ENCODE results near the gene DDB1. TPM values are rescaled to one million over a fixed set of nuclear protein-coding genes. Genes with fewer than 3 reads are reported as not detected.

The DDB1 gene
- total and polyA plus RNA-seq, 3 experiments from 2014 or later: 120 to 307 (median 302) TPM

- POLR2A ChIA-PET: no interaction called here
- Histone ChIP-seq H3K36me3 (ENCODE audit: insufficient read depth, low read length) (peaks cover 36% of the 10 kb centered on the region), H3K4me3 (ENCODE audit: low read length) (no peak overlapping the region), H3K27ac (ENCODE audit: low read depth, low read length) (no peak overlapping the region), H3K27me3 (ENCODE audit: insufficient read depth, low read length, poor library complexity, severe bottlenecking) (peaks cover 3% of the 10 kb centered on the region), H3K9me3 (ENCODE audit: low read length) (no peaks in the 10 kb centered on the region), H3K4me1 (ENCODE audit: insufficient read depth, low read length) (peaks cover 14% of the 10 kb centered on the region)
- peaks cover 11 to 59% (median 25%) of the 10 kb centered on the region in 3 donors for H3K36me3 Mint-ChIP-seq
- DNase-seq: no peak
- H3K27ac Mint-ChIP-seq: peak overlapping the region in 7 of 8 donors; percentile 15 to 85 (median 66)
- no peak overlapping the region for H3K4me3 Mint-ChIP-seq
- CTCF ChIA-PET: no interaction called here
- H3K9me3 Mint-ChIP-seq: no peaks in the 10 kb centered on the region
- H3K27me3 Mint-ChIP-seq: peaks cover 0 to 2% of the 10 kb centered on the region in 2 donors
- H3K4me1 Mint-ChIP-seq: peaks cover 24 to 48% (median 37%) of the 10 kb centered on the region in 3 donors
Observed at GRCh38 chr11:61298663-61299244, 34.2 kb downstream of the DDB1 start.

- H3K27ac Mint-ChIP-seq: peak overlapping the region in 4 of 8 donors; percentile 0 to 41 (median 20)
- POLR2A ChIA-PET: no interaction called here
- H3K36me3 Mint-ChIP-seq: peaks cover 11 to 50% (median 22%) of the 10 kb centered on the region in 3 donors
- no peaks in the 10 kb centered on the region for H3K9me3 ChIP-seq (ENCODE audit: low read length)
- H3K27ac ChIP-seq (ENCODE audit: low read depth, low read length): no peak overlapping the region
- CTCF ChIA-PET: no interaction called here
- H3K27me3 ChIP-seq (ENCODE audit: insufficient read depth, low read length, poor library complexity, severe bottlenecking): peaks cover 4% of the 10 kb centered on the region
- peak overlapping the region in 1 of 7 donors; percentile 14 for H3K4me3 Mint-ChIP-seq
- H3K4me1 Mint-ChIP-seq: peaks cover 28 to 54% (median 42%) of the 10 kb centered on the region in 3 donors
- no peak for DNase-seq
- no peak overlapping the region for H3K4me3 ChIP-seq (ENCODE audit: low read length)
- H3K4me1 ChIP-seq (ENCODE audit: insufficient read depth, low read length): peaks cover 18% of the 10 kb centered on the region
- no peaks in the 10 kb centered on the region for H3K9me3 Mint-ChIP-seq
- peaks cover under 1 to 7% of the 10 kb centered on the region in 2 donors for H3K27me3 Mint-ChIP-seq
- peaks cover 31% of the 10 kb centered on the region for H3K36me3 ChIP-seq (ENCODE audit: insufficient read depth, low read length)
Observed at GRCh38 chr11:61297746-61298145, 35.2 kb downstream of the DDB1 start.

GRCh38 chr11:61297341-61297740 lies 35.6 kb downstream of the DDB1 start:
- Histone ChIP-seq H3K4me1 (ENCODE audit: insufficient read depth, low read length) (peaks cover 18% of the 10 kb centered on the region), H3K27ac (ENCODE audit: low read depth, low read length) (no peak overlapping the region), H3K9me3 (ENCODE audit: low read length) (no peaks in the 10 kb centered on the region), H3K4me3 (ENCODE audit: low read length) (no peak overlapping the region), H3K27me3 (ENCODE audit: insufficient read depth, low read length, poor library complexity, severe bottlenecking) (peaks cover 4% of the 10 kb centered on the region), H3K36me3 (ENCODE audit: insufficient read depth, low read length) (peaks cover 27% of the 10 kb centered on the region)
- peaks cover 4 to 10% of the 10 kb centered on the region in 2 donors for H3K27me3 Mint-ChIP-seq
- H3K4me3 Mint-ChIP-seq: peak overlapping the region in 4 of 7 donors; percentile 14 to 61 (median 47)
- peaks cover 11 to 46% (median 22%) of the 10 kb centered on the region in 3 donors for H3K36me3 Mint-ChIP-seq
- ChIA-PET POLR2A (no interaction called here), CTCF (no interaction called here)
- peak overlapping the region in 3 of 8 donors; percentile 0 to 36 (median 27) for H3K27ac Mint-ChIP-seq
- DNase-seq: no peak
- H3K9me3 Mint-ChIP-seq: no peaks in the 10 kb centered on the region
- peaks cover 28 to 54% (median 42%) of the 10 kb centered on the region in 3 donors for H3K4me1 Mint-ChIP-seq

- CTCF ChIA-PET: no interaction called here
Observed at GRCh38 chr11:61295596-61295926, 37.3 kb downstream of the DDB1 start.

GRCh38 chr11:61294717-61295595 lies 37.9 kb downstream of the DDB1 start, which contains the start of gene VWCE:
Gene VWCE, minus strand, starts transcription at chr11:61295316. Its CDS starts 279 bp downstream, at chr11:61295037.
- peaks cover 5% of the 10 kb centered on the region for H3K36me3 ChIP-seq (ENCODE audit: insufficient read depth, low read length)
- H3K4me3 Mint-ChIP-seq: peak within 1 kb of the TSS; percentile 76 to 86 (median 79)
- no peaks in the 10 kb centered on the region for H3K9me3 Mint-ChIP-seq
- no peaks in the 10 kb centered on the region for H3K9me3 ChIP-seq (ENCODE audit: low read length)
- H3K36me3 Mint-ChIP-seq: peaks cover 4 to 22% (median 5%) of the 10 kb centered on the region in 3 donors
- peak within 1 kb of the TSS in 2 of 8 donors; percentile 61 to 83 for H3K27ac Mint-ChIP-seq
- ChIA-PET POLR2A (interaction anchor here (0.5 to 0.8 kb wide), 2 partner anchors 38 to 79 kb away, joined by 3 to 4 read pairs; partner anchors contain the start of genes DDB1 and TKFC), CTCF (interaction anchor here (1.4 kb wide), 1 partner anchor 41 kb away, joined by 4 read pairs; no protein-coding TSS in a partner anchor)
- peak within 1 kb of the TSS; percentile 43 for H3K4me3 ChIP-seq (ENCODE audit: low read length)
- peaks cover 4% of the 10 kb centered on the region for H3K27me3 ChIP-seq (ENCODE audit: insufficient read depth, low read length, poor library complexity, severe bottlenecking)
- peaks cover 27 to 45% (median 42%) of the 10 kb centered on the region in 3 donors for H3K4me1 Mint-ChIP-seq
- peaks cover 13% of the 10 kb centered on the region in 2 donors for H3K27me3 Mint-ChIP-seq
- no peak within 1 kb of the TSS for H3K27ac ChIP-seq (ENCODE audit: low read depth, low read length)
- peaks cover 18% of the 10 kb centered on the region for H3K4me1 ChIP-seq (ENCODE audit: insufficient read depth, low read length)
- DNase-seq: peak; percentile 31 to 69 (median 50)

More at GRCh38 chr11:61295596-61295926, 37.3 kb downstream of the DDB1 start:
- no peaks in the 10 kb centered on the region for H3K9me3 ChIP-seq (ENCODE audit: low read length)
- no peak overlapping the region for H3K27ac ChIP-seq (ENCODE audit: low read depth, low read length)
- no peak overlapping the region for H3K4me3 ChIP-seq (ENCODE audit: low read length)
- Mint-ChIP-seq H3K4me1 (peaks cover 28 to 50% (median 42%) of the 10 kb centered on the region in 3 donors), H3K9me3 (no peaks in the 10 kb centered on the region), H3K36me3 (peaks cover 4 to 28% (median 8%) of the 10 kb centered on the region in 3 donors), H3K27ac (no peak overlapping the region), H3K4me3 (peak overlapping the region in 5 of 7 donors; percentile 44 to 86 (median 75)), H3K27me3 (peaks cover 11 to 13% of the 10 kb centered on the region in 2 donors)
- DNase-seq: no peak
- H3K36me3 ChIP-seq (ENCODE audit: insufficient read depth, low read length): peaks cover 10% of the 10 kb centered on the region
- H3K4me1 ChIP-seq (ENCODE audit: insufficient read depth, low read length): peaks cover 18% of the 10 kb centered on the region
- POLR2A ChIA-PET: no interaction called here
- peaks cover 4% of the 10 kb centered on the region for H3K27me3 ChIP-seq (ENCODE audit: insufficient read depth, low read length, poor library complexity, severe bottlenecking)

GRCh38 chr11:61293867-61294716 lies 38.8 kb downstream of the DDB1 start:
- Histone ChIP-seq H3K27ac (ENCODE audit: low read depth, low read length) (no peak overlapping the region), H3K9me3 (ENCODE audit: low read length) (no peaks in the 10 kb centered on the region), H3K4me1 (ENCODE audit: insufficient read depth, low read length) (peaks cover 18% of the 10 kb centered on the region), H3K27me3 (ENCODE audit: insufficient read depth, low read length, poor library complexity, severe bottlenecking) (peaks cover 4% of the 10 kb centered on the region), H3K36me3 (ENCODE audit: insufficient read depth, low read length) (no peaks in the 10 kb centered on the region), H3K4me3 (ENCODE audit: low read length) (peak overlapping the region; percentile 43)
- CTCF ChIA-PET: interaction anchor here (0.9 to 1.4 kb wide), 3 partner anchors 21 to 42 kb away, joined by 3 to 4 read pairs (median 3); no protein-coding TSS in a partner anchor
- Mint-ChIP-seq H3K9me3 (no peaks in the 10 kb centered on the region), H3K36me3 (peaks cover 2 to 15% (median 4%) of the 10 kb centered on the region in 3 donors), H3K4me3 (peak overlapping the region; percentile 62 to 85 (median 77)), H3K4me1 (peaks cover 27 to 37% (median 34%) of the 10 kb centered on the region in 3 donors), H3K27me3 (peaks cover 13 to 14% of the 10 kb centered on the region in 2 donors), H3K27ac (peak overlapping the region in 2 of 8 donors; percentile 61 to 83)
- POLR2A ChIA-PET: interaction anchor here (0.6 to 0.9 kb wide), 3 partner anchors 11 to 39 kb away, joined by 3 to 5 read pairs (median 5); partner anchors contain the start of genes DDB1 and TKFC
- peak in 3 of 5 donors; percentile 2 to 55 (median 15) for DNase-seq

GRCh38 chr11:61292356-61292755 lies 40.5 kb downstream of the DDB1 start:
- Histone ChIP-seq H3K4me1 (ENCODE audit: insufficient read depth, low read length) (peaks cover 11% of the 10 kb centered on the region), H3K27ac (ENCODE audit: low read depth, low read length) (no peak overlapping the region), H3K36me3 (ENCODE audit: insufficient read depth, low read length) (no peaks in the 10 kb centered on the region), H3K9me3 (ENCODE audit: low read length) (no peaks in the 10 kb centered on the region), H3K27me3 (ENCODE audit: insufficient read depth, low read length, poor library complexity, severe bottlenecking) (peaks cover 4% of the 10 kb centered on the region), H3K4me3 (ENCODE audit: low read length) (no peak overlapping the region)
- ChIA-PET CTCF (no interaction called here), POLR2A (no interaction called here)
- peaks cover 13 to 20% (median 17%) of the 10 kb centered on the region in 3 donors for H3K4me1 Mint-ChIP-seq
- peaks cover 13 to 14% of the 10 kb centered on the region in 2 donors for H3K27me3 Mint-ChIP-seq
- H3K27ac Mint-ChIP-seq: no peak overlapping the region
- no peaks in the 10 kb centered on the region for H3K9me3 Mint-ChIP-seq
- peaks cover under 1 to 2% (median 2%) of the 10 kb centered on the region in 3 donors for H3K36me3 Mint-ChIP-seq
- DNase-seq: no peak
- peak overlapping the region in 5 of 7 donors; percentile 13 to 66 (median 43) for H3K4me3 Mint-ChIP-seq
